Epithelial cell of esophagus (primary cell): ENCODE results near the gene KRTAP10-11.
"Not testable (repeated sequence)": the region's sequence is repeated elsewhere in the genome, so short reads cannot be mapped to it uniquely, and the experiment has no call there.

Source experiments
- DNase-seq: peaks from one replicate; pipeline ENCODE4 v3.0.0; 2010; ENCODE audit warnings: low read depth
- H3K4me3 ChIP-seq: 2 replicates; pipeline ENCODE4 v1.5.1; 2011; ENCODE audit warnings: mild to moderate bottlenecking, low read length, control low read depth
- TF ChIP-seq, protein P1 (sequence below): IDR thresholded peaks from 2 replicates; pipeline ENCODE4 v1.5.1; 2011; ENCODE audit warnings: low read depth, mild to moderate bottlenecking, low read length, control low read depth, inconsistent platforms; ENCODE audit not compliant: insufficient read depth; ENCODE audit errors: missing control alignments

KRTAP10-11 gene

DNA sequence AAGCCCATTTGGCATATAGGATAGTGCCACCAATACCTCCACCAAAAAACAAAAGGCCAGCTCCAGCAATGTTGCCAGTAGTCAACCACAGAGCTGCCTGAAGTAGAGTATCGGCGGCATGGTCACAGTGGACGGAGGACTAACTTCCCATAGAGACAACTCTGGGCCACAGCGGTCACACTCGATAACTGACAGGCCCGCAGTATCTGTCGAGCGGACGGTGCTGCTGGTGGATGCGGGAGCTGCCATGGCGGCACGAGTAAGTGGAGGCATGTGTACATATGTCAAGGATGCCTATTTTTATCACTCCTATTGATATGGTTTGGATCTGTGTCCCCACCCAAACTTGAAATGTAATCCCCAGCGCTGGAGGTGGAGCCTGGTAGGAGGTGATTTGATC is 31.7 kb downstream of the KRTAP10-11 start:
- TF ChIP-seq, protein P1, sequence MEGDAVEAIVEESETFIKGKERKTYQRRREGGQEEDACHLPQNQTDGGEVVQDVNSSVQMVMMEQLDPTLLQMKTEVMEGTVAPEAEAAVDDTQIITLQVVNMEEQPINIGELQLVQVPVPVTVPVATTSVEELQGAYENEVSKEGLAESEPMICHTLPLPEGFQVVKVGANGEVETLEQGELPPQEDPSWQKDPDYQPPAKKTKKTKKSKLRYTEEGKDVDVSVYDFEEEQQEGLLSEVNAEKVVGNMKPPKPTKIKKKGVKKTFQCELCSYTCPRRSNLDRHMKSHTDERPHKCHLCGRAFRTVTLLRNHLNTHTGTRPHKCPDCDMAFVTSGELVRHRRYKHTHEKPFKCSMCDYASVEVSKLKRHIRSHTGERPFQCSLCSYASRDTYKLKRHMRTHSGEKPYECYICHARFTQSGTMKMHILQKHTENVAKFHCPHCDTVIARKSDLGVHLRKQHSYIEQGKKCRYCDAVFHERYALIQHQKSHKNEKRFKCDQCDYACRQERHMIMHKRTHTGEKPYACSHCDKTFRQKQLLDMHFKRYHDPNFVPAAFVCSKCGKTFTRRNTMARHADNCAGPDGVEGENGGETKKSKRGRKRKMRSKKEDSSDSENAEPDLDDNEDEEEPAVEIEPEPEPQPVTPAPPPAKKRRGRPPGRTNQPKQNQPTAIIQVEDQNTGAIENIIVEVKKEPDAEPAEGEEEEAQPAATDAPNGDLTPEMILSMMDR = no peak
- DNase-seq = no peak

DNA sequence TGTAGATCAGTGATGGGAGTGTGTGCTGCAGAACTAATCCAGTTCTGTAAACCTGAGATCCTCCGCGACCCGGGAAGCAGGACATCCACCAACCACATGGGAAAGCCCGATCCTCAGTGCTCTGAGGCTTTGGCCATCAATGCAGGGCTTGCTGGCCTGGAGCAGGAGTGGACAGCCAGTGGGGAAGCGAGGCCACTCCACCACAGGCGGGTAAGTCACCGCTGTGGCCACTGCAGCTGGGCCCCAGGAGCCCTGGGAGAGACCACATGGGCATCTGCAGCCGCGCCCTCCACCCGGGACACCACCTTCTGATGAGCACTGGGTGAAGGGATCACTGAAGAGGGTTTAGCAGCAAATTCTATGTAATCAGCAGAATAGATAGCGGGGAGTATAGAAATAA is 34.9 kb downstream of the KRTAP10-11 start:
- DNase-seq = no peak
- TF ChIP-seq, protein P1 = no peak
- no peak overlapping the region for H3K4me3 ChIP-seq

More for the DNA sequence above, 31.7 kb downstream of the KRTAP10-11 start:
- no peak overlapping the region for H3K4me3 ChIP-seq

DNA sequence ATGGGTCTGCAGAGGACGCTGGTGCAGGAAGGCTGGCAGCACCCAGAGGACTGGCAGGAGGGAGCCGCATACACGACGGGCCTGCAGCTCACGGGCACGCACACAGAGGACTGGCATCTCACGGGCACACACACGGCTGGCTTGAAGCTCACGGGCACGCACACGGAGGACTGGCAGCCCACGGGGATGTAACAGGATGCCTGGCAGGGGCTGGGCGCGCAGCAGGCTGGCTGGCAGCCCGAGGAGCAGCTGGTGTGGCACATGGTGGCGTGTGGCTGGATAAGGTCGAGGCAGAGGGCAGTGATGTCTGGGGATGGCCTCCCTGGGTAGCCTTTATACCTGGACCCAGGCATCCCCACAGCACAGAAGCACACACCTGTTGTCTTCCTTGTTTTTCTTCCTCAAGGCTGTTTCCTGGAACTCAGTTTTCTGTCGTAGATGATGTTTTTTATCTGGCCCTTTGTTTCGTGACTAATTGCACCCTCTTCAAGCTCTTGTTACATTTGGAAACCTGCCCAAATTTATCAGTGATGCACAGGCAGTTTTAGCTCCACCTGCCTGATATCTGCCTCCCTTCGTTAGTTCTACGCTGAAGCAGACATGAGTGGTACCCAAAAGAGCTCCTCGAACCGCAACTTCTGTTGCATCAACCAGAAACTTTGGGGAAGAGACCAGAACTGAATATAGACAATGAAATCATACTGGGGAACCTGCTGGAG is 35.8 kb downstream of the KRTAP10-11 start, which contains the start of gene KRTAP12-1:
KRTAP12-1 (minus strand) TSS at position 303 of the 719 bp plus-strand sequence; CDS start at position 263, 40 bp downstream.
- TF ChIP-seq, protein P1 = no peak
- no peak for DNase-seq
- no peak within 1 kb of the TSS for H3K4me3 ChIP-seq

DNA sequence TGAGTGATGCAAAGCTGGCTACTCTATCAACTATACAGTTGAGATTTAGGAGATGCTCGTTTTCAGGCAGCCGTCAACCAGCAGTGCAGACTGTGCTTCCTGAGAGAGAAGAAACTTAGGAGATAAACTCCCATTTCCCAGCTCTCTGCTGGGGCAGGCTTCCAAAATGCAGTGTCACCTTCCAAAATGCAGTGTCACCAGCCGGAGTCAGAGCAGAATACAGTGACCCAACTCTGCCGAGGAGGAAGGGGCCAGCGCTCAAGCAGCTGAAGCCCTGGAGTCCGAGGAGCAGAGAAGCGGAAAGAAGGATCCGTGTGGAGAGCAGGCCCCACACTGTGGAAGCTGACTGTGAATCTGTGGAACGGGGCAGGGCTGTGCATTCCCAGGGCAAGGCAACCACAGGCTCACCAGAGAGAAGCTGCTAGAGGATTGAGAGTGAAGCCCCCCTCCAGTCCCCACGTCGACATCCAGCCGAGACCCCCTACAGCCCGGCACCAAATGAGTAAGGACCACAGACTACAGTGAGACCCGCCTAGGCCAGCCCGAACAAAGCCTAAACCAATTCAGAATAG is 36.5 kb downstream of the KRTAP10-11 start:
- DNase-seq = no peak
- TF ChIP-seq, protein P1 = no peak
- H3K4me3 ChIP-seq = no peak overlapping the region

DNA sequence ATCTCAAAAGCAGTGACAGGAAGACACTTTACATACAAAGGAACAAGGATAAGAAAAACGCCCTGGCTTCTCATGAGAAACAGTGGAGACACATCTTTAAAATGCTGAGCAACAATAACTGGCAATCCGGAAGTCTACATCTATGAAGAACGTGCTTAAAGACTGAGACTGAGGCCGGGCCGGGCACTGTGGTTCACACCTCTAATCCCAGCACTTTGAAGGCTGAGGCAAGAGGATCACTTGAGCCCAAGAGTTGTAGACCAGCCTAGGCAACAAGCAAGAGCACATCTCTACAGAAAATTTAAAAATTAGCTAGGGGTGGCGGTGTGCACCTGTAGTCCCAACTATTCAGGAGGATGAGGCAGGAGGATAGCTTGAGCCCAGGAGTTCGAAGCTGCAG is 37.9 kb downstream of the KRTAP10-11 start:
- TF ChIP-seq, protein P1 = no peak
- no peak overlapping the region for H3K4me3 ChIP-seq
- DNase-seq = no peak

DNA sequence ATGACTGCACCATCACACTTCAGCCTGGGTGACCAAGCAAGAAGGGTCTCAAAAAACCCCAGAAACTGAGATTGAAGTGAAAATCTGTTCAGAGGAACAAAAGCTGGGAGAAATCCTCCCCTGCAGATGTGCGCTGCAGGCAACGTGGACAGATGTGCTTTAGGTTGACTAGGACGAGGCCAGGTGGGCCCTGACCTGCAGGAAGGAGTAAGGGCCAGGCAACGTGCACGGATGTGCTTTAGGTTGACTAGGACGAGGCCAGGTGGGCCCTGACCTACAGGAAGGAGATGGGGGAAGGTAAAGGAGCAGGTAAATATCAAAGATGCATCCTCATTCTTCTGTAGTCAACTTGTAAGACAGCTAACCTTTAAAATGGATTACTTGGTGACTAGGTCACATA is 38.3 kb downstream of the KRTAP10-11 start:
- DNase-seq = no peak
- H3K4me3 ChIP-seq = no peak overlapping the region
- TF ChIP-seq, protein P1 = no peak

DNA sequence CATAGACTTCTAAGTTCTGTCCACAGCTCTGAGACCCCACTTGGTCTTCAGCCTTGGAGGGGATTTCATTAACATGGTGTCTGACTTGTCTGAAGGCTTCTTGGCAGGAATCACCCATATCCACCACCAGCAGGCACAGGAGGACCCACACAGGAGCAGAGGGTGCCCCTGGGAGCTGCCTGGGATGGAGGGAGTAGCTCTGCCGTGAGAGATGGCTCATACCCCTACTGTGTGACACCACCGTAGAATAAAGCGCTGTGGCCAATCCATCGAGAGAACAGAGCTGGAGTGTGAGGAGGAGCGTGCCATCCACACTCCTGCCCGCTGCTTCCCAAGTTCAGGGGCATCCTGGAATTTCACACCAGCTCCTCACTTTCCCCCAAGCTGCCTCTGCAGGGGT is 38.8 kb downstream of the KRTAP10-11 start:
- not testable (repeated sequence) for DNase-seq

More for the DNA sequence above, 38.8 kb downstream of the KRTAP10-11 start:
- not testable (repeated sequence) for H3K4me3 ChIP-seq
